DND-41 (cell line): ENCODE data around the gene NBEA.

Experiments used
- CTCF ChIP-seq: IDR thresholded peaks from 2 replicates; pipeline ENCODE4 v1.5.1; 2012; ENCODE audit warnings: borderline replicate concordance, low read length, moderate library complexity, mild to moderate bottlenecking; ENCODE audit not compliant: poor library complexity, severe bottlenecking; ENCODE audit errors: extremely low read depth
- EZH2 ChIP-seq: IDR thresholded peaks from 3 replicates; pipeline ENCODE4 v1.6.1; 2012; ENCODE audit warnings: borderline replicate concordance, low read depth, mild to moderate bottlenecking, moderate library complexity, low read length, inconsistent platforms; ENCODE audit not compliant: severe bottlenecking

DNA sequence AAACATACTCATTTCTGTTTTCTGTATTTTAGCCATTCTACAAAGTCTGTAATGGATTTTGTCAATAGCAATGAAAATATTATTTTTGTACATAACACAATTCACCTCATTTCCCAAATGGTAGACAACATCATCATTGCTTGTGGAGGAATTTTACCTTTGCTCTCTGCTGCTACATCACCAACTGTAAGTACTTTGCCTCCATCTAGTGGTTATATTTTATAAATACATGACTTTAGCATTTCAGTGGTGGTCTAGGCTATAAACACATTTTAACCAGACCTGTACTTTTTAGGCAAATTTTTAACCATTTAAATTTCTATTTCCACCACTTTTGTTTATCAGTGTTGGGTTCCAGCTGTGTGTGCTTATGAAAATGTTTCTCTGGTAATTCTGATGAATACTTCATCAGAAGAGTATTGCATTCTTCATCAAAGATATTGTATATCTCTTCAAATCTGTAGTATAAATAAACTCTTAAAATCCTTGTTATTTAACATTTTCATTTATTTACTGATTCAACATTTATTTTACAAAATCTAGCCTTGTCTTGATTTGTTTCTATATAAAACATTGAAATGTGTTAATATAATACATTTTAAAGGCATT lies 222.4 kb downstream of the NBEA start:
- peak; percentile 69 for TF ChIP-seq CTCF
- TF ChIP-seq EZH2 = no peak
